NOMO-1 treated with DMSO at 0.1 percent for 48 hours (cell line): Measurements from ENCODE around the gene COQ4.
"Not testable (repeated sequence)": the region's sequence is repeated elsewhere in the genome, so short reads cannot be mapped to it uniquely, and the experiment has no call there.

Experiments used
- DNase-seq: peaks from one replicate; lab custom pipeline; 2025; ENCODE audit not compliant: unreplicated experiment; lab: John Stamatoyannopoulos, UW

The COQ4 gene

DNA sequence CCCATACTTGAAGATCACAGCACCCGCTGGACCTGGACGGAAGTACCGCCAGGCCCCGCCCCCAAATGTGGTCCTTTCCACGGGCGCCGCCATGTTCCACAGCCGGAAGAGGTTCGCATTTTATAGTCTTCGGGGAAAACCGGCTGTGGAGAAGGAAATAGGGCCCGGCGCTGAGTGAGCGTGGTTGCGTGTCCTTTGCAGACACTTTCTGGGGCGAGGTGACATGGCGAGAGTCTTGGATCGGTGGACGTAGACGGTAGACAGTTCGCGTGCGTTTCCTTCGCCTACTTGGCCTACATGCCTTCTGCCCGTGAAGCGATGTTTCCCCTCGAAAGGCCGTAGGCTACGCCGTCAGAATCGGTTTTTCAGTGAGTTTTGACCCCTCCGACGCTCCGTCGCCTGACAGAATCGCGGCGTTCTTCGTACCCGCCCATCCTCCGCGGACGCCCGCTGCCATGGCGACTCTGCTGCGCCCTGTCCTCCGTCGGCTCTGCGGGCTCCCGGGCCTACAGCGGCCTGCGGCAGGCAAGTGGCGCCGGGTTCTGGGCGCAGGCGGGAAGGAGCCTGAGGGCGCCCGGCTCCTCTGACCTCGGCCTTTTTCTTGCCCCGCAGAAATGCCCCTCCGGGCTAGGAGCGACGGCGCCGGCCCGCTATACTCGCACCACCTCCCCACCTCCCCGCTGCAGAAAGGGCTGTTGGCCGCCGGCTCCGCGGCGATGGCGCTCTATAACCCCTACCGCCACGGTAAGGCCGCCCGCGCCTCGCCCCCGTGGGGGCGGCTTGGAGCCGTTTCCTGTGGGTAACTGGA, at the start of gene COQ4, which contains the start of gene TRUB2:
Gene COQ4 (plus strand): TSS at position 436 of the 808 bp plus-strand sequence. CDS start 20 bp downstream, at position 456.
Gene TRUB2 (minus strand): TSS at position 44 of the 808 bp plus-strand sequence. CDS start 39 bp downstream, at position 5.
- DNase-seq: peak; percentile 96

- DNase-seq: no peak
Measured at GRCh38 chr9:128274245-128274644, 48.4 kb upstream of the COQ4 start.

DNA sequence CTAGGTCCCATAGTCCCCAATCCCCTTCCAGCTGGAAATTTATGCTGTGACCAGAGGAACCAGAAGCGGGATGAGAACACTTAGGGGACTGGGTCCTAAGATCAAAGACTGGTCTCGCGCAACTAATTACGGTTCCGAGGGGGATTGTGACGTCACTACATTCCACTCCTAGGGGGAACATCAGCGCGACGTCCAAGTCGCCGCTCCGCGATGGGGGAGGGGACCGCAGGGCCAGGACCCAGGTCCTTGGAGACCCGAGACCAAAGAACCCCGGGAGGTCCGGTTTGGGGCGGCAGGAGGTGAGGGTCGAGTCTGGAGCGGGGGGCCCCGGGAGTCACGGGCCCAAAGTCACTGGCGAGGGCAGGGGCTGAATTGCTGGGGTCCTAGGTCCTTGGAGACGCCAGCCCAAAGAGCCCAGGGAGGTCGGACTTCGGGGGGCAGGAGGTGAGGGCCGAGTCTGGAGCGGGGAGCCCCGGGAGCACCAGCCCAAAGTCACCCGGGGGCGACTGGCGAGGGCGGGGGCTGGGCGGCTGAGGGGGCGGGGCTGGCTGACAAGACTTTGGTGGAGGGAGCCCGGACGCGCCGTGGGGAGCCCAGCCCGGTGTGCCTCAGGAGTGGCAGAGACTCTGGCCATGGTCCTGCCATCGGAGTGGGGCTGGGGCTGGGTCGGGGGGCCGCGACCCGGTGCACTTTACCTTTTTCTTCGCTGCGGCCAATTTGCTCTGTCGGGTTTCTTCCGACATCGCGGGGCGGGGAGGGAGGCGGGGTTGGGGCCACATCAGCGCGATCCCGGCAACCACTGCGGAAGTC, 47.2 kb upstream of the COQ4 start, which contains the start of gene GOLGA2:
Gene GOLGA2 (minus strand): TSS at position 810 of the 810 bp plus-strand sequence. CDS start 31 bp downstream, at position 779.
- peak; percentile 39 for DNase-seq

DNA sequence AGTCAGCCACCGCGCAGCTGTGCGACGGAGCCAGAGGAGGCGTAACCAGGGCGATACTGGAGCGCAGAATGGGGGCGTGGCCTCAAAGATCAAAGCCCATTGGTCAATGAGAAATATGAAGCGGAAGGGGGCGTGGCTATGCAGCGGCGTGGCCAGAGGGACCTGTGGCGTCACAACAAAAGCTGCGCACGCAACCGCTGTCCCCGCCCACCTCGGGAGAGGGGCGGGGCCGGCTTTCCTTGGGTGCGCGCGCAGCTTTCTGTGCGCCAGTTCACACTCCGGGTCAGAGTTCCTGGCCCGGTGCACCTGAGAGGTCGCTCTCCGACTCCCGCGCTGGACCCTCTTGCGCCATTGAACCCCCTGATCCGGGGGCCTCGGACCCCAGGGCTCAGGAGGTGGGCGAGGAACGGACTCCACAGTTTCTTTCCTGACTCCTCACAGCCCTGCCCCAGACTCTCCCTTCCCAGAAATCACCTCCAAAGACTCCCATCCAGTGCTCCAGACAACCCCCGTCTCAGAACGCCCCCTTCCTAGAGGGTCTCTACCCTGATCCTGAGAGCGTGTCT, 46.5 kb upstream of the COQ4 start, which contains the start of gene SWI5:
Gene SWI5 (plus strand): TSS at position 269 of the 566 bp plus-strand sequence.
- peak; percentile 99 for DNase-seq

GRCh38 chr9:128276574-128277270, 45.9 kb upstream of the COQ4 start:
- DNase-seq: peak; percentile 4

GRCh38 chr9:128279088-128280073, 43.3 kb upstream of the COQ4 start:
- DNase-seq: not testable (repeated sequence)

GRCh38 chr9:128280084-128280622, 42.5 kb upstream of the COQ4 start:
- DNase-seq: peak; percentile 28

DNA sequence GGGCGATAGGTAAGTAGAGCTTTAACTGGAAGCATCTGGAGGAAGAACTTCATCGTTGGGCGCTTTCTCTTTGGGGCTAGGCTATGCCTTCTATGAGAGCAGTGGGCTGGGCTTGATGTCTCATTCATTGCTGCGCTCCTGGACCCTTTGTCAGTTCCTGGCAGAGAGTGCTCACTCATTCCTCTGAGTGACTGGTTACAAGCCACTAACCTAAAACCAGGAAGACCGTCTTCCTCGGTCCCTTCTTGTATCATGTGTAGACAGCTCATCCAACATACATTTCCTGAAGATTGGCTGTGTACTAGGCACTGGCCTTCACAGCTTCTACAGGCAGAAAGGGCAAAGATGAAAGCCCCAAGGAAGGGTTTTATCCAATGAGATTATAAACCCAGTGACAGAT, 40.1 kb upstream of the COQ4 start:
- no peak for DNase-seq

DNA sequence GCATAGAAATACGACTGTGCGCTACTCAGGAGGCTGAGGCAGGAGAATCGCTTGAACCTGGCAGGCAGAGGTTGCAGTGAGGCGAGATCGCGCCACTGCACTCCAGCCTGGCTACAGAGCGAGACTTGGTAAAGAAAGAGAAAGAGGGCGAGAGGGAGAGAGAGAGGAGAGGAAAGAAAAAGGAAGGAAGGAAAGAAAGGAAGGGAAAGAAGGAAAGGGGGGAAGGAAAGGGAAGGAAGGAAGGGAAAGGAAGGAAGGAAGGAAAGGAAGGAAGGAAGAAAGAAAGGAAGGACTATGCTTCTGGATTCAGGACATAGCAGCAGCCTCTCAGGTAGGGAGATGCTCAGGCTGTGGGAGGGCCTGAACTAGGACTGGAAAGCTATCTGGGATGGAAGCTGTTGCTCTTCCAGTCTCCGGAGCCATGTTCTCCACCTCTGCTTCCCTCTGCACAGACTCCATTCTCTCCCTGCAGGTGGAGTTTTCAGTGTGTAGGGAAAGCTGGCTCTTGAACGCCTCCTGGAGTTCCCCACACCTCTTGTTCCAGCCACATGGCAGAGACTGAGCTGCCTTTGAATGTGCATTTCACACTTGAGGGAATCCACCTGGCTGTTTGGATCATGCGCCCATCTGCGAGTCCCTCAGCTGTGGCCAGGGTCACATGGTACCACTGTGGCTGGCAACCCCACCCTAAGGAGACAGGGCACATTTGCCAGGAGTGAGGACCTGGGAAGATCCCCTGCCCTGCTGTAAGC, 37.4 kb upstream of the COQ4 start:
- no peak for DNase-seq

DNA sequence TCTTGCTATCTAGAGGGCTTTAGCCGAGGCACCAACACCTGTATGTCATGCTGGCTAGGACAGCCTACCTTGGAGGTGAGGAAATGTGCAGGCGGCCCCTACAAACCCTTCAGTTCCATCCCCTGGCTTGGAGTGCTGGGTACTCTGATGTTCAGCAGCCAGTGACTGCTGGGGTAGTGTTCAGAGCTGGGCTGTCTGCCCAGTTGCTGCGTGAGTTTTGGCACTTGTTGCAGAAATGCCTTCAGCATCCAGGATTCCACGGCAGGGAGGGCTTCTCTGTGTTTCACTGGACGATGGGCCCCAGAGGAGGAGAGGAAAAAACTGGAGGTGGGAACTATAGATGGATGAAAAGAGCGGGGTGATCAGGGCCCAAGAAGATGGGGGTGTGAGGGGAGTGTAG, 36.2 kb upstream of the COQ4 start:
- DNase-seq: no peak

DNA sequence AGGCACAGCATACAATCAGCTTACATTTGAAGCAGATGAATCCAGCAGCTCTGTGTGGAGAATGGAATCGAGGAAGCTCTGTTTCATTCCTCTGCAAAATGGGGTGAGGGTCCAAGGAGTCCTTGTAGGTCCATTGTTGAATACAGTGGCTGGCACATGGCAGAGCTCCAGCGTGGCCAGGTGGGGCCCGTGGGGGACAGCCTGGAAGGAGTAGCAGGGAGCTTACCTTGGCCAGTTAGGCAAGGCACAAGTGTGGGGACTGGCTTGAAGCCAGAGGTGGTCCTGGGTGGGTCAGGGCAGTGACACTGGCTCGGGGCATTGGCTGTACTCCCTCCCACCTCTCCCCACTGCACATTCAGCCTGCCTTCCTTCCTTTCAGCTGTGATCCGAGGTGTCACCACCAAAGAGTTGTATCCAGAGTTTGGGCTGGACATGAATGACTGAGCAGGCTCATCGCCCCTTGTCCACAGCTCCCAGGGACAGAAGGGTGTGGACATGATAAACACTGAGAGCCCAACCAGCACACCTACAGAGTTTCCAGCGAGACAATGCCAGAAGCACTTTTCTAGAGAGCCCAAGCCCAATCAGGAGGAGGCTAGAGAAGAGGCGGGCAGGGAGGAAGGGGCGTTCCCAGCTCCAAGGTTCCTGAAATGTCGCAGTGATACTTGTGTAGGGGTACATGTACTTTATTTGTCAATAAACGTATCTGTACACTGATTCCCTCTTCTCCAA, 34.2 kb upstream of the COQ4 start:
- DNase-seq: no peak

DNA sequence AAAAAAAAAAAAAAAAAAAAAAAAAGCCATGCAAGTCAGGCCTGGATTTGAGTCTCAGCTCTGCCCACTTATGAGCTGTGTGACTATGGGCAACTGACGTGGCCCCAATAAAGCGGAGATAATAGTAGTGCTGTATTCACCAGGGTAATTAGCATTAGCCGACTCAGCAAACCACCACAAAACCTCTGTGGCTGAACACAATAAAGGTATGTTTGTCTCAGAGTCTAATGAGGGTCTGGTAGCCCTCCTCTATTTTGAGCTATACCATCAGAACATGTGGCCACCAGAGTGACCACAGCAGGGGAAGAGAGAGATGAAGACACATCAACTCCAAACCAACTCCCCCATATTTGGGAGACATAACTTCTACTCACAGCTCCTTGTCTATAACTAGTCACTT, 30.6 kb upstream of the COQ4 start:
- DNase-seq: no peak

- no peak for DNase-seq
Measured at GRCh38 chr9:128293091-128293490, 29.5 kb upstream of the COQ4 start.

DNA sequence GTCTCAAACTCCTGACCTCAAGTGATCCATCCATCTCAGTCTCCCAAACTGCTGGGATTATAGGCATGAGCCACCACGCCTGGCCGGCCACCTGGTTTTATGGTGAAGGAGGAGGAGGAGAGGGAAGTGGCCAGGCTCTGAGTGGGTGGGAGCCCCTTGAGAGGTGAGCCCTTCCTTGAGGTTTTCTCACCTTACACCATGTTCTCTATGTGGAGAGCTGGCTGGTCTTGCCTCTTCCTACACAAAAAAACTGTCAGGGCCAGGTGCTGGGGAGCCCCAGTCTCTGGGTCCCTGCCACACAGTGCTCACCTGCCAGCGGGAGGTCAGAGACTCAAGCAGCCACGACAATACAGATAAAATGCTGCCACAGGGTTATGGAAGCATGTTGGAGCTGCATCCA, 28.5 kb upstream of the COQ4 start:
- DNase-seq: no peak

DNA sequence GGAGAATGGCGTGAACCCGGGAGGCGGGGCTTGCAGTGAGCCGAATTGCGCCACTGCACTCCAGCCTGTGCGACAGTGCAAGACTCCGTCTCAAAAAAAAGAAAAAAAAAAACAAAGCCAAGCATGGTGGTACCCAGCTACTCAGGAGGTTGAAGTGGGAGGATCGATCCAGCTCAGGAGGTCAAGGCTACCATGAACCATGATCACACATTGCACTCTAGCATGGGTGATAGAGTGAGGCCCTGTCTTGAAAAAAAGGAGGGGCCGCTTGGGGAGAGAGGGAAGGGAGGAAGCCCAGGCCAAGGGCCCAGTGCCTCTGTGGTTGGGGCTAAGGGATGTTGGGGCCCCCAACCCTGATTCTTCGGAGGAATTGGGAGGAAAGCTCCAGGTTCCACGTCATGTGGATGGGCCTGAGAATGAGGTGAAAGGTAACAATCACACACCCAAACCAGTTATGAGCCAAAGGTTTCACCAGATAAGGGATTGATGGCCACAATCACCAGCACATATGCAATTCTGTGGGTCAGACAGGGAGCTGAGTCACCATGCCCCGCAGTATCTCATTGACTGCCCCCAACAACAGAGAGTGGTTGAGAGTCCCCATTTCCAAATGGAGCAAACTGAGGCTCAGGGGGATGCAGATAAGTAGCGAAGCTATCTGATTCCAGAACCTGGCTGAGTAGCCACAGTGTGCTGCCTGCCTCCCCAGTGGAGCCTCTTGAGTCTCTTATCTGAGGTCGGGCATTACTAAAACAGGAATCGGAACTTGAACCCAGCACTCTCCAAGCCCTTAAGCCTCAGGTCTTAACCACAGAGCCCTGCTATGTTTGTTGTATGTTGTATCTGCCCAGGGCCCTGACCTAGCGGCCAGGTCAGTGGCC, 26.1 kb upstream of the COQ4 start:
- no peak for DNase-seq

DNA sequence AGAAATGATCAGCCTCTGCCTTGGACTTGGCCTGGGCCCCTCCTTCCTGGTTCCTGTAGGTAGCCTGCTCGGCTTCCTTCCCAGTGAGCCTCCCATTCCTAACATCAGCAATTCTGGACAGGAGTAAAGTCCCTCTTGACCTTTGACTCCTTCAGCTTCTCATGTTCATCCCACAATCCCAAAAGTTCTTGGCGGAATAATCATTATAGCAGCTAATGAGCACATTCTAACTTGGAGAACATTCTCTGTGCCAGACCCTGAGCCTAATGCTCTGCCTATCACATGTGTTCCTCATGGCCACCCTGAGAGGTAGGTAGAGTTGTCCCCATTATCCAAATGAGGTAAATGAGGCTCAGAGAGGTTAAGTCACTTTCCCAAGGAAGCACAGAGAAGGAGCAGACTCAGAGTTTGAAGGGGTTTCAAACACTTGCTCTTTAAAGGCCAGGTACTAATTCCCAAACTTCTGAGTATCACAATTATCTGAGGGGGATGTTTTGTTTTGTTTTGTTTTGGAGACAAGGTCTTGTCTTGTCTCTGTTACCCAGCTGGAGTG, 25.3 kb upstream of the COQ4 start:
- DNase-seq: no peak
